HG03135 (cell line): ENCODE measurements around the gene THOC5.
A peak's percentile ranks its signal among the peaks of the same experiment; 100 is the strongest.
"Not testable (repeated sequence)": the region's sequence is repeated elsewhere in the genome, so short reads cannot be mapped to it uniquely, and the experiment has no call there.

Experiments
- ATAC-seq: cut with Tn5 transposase; IDR thresholded peaks from one replicate; pipeline ENCODE4 v1.9.1; 2021; ENCODE audit warnings: mild to moderate bottlenecking, moderate library complexity; ENCODE audit not compliant: unreplicated experiment

Gene THOC5

GRCh38 chr22:29553351-29554224 lies at the start of gene THOC5:
THOC5 (minus strand) TSS chr22:29553757; CDS start chr22:29549147, 4,610 bp downstream.
- ATAC-seq = peak; percentile 93

GRCh38 chr22:29598684-29599020 lies 45.1 kb upstream of the THOC5 start:
- no peak for ATAC-seq

GRCh38 chr22:29597871-29598683 lies 44.5 kb upstream of the THOC5 start:
- ATAC-seq = not testable (repeated sequence)

GRCh38 chr22:29596408-29596807 lies 42.9 kb upstream of the THOC5 start:
- no peak for ATAC-seq

GRCh38 chr22:29594447-29594846 lies 40.9 kb upstream of the THOC5 start:
- ATAC-seq = not testable (repeated sequence)

GRCh38 chr22:29593923-29594322 lies 40.4 kb upstream of the THOC5 start:
- no peak for ATAC-seq

- no peak for ATAC-seq
Measured at GRCh38 chr22:29587938-29588699, 34.6 kb upstream of the THOC5 start.

GRCh38 chr22:29586193-29586705 lies 32.7 kb upstream of the THOC5 start:
- not testable (repeated sequence) for ATAC-seq

- ATAC-seq = no peak
Measured at GRCh38 chr22:29584975-29585374, 31.4 kb upstream of the THOC5 start.

GRCh38 chr22:29581799-29582198 lies 28.2 kb upstream of the THOC5 start:
- no peak for ATAC-seq

- ATAC-seq = no peak
Measured at GRCh38 chr22:29580200-29580810, 26.7 kb upstream of the THOC5 start.

- ATAC-seq = no peak
Measured at GRCh38 chr22:29578462-29579200, 25.1 kb upstream of the THOC5 start.

- ATAC-seq = no peak
Measured at GRCh38 chr22:29574762-29575450, 21.3 kb upstream of the THOC5 start.

- ATAC-seq = no peak
Measured at GRCh38 chr22:29570912-29571549, 17.5 kb upstream of the THOC5 start.

- ATAC-seq = no peak
Measured at GRCh38 chr22:29570456-29570855, 16.9 kb upstream of the THOC5 start.

GRCh38 chr22:29569011-29569678 lies 15.6 kb upstream of the THOC5 start:
- ATAC-seq = no peak

- no peak for ATAC-seq
Measured at GRCh38 chr22:29567338-29567737, 13.8 kb upstream of the THOC5 start.

- ATAC-seq = not testable (repeated sequence)
Measured at GRCh38 chr22:29566513-29566912, 13.0 kb upstream of the THOC5 start.
